Germinal center (tissue), 1 donor: ENCODE measurements around the gene LIPG.

ENCODE experiments used
- DNase-seq: peaks from one replicate; pipeline ENCODE4 v3.0.0; 2012; ENCODE audit warnings: mixed read lengths, low spot score

LIPG gene

DNA sequence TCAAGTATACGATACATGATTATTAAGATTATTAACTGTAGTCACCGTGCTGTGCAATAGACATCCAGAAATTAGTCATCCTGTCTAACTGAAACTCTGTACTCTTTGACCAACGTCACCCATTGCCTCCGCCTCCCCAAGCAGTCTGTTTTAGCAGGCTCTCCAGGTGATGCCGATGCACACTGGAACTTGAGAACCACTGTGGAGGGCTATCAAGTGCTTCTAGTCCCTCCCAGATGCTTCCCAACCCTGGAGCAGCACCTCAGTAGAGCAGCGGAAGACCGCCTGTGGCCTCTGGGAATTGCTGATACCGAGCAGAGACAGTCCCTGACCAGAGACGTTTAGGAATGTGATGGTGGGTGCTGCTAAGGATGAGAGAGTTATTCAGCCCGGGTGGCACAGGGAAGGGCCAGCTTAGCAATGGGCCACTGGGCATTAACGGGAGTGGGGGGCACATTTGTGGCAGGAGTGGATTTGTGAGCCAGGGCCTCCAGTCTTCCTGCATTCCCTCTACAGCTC lies 50.7 kb downstream of the LIPG start:
- no peak for DNase-seq

DNA sequence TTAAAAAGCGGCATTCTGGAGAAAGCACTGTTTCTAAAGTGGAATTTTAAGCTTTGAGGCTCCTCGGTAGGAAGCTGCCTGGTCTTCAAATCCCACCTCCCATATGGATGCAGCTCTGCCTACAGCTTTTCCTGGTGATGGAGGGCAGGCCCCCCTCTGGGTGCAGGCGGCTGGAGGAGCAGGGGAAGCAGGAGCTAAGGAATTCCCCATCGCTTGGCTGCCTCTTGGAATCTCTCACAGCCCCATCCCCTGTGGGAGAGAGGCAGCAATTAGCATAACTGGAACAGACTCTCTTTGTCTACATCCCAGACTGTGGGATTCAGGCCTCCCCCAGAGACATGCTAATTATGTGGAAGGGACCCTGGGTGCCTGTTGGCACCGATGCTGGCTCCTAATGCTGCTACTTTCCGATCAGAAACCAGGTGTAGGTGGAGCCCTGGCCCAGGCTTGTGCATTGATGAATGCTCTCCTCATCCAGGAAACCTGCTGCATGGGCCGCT lies 51.3 kb downstream of the LIPG start:
- DNase-seq = no peak

DNA sequence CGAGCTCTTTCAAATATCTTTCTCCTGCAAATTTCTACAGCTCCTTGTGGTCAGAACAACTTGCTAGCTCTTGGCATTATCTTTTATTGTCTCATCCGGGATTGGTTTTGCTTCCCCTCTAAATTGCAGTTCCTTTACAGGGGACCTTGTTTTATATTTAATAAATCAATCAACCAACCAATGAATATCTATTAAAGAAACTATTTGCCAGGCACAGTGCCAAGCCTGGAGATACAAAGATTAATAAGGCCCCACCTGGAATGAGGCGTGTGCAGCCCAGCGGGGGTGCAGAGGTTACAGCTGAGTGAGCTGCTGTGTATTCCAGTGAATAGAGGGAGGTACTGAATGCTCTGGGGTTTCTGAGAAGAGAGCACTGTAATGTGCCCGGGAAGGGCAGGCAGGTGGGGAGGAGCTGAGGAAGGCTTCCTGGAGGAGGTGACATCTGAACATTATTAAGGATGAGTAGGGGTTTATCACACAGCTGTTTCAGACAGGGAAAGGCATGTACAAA lies 51.8 kb downstream of the LIPG start:
- DNase-seq = no peak

DNA sequence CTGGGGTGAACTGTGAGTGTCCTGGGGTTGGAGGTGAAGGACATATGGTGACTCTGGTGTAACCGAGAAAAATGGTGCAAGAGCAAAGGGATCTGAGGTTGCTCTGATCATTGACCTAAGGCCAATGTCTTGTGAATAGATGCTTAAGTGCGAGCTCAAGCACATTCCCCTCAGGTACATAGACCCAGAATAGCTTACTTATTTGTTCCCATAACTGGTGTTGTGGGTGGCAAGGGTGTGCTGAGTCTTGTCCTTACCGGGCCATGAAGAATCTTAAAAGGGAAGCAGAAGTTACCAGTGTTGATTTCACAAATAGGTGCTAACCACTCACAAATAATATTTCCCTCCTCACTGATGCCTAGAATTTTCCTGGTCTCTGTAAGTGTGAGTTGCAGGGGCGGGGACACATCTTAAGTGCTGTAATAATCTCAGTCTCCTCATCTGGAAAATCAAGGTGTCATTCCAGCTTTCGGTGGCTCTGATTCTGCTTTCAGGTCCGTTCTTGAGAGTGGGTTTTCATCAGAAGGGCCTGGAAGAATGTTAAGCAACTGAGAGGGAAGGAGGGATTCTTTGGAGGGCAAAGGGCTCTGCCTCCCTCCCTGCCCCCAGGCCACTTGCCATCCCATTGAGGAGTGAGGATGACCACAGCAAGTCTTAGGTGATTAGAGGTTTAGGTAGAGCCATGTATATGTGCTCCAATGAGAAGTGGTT lies 54.9 kb downstream of the LIPG start:
- no peak for DNase-seq

DNA sequence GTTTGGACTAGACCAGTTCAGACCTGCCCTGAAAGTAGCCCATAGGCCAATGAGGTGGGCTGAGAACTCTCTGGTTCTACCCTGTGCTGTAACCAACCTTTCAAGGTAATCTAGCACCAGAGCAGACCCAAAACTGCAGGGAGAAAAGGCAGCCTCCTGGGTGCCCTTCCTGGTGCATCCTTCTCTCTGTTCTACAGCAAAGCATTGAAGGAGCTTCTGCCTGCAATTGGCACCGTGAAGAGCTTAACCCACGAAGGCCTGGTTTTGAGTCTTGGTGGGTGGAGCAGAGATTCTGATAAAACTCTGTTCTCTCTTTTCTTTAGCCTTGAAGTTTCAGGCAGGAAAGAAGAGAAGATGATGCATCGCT lies 55.5 kb downstream of the LIPG start:
- DNase-seq = no peak

DNA sequence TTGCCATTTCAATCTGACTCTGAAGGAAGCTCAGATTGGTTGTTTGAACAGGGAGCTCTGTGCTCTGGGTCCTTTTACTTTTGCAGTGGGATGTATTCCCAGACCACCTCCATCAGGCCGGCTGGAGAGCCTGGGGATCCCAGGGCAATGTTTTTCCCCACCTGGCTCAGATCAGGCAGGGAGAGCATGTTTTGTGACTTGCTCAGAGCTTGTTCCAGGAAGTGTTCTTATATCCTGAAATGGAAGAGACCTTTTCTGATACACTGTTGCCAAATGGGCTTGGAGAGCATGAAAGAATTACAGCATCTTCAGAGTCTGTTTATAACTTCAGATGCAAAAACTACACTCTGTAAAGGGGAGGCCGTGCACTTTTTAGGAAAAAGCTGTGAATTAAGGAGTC lies 56.0 kb downstream of the LIPG start:
- no peak for DNase-seq

DNA sequence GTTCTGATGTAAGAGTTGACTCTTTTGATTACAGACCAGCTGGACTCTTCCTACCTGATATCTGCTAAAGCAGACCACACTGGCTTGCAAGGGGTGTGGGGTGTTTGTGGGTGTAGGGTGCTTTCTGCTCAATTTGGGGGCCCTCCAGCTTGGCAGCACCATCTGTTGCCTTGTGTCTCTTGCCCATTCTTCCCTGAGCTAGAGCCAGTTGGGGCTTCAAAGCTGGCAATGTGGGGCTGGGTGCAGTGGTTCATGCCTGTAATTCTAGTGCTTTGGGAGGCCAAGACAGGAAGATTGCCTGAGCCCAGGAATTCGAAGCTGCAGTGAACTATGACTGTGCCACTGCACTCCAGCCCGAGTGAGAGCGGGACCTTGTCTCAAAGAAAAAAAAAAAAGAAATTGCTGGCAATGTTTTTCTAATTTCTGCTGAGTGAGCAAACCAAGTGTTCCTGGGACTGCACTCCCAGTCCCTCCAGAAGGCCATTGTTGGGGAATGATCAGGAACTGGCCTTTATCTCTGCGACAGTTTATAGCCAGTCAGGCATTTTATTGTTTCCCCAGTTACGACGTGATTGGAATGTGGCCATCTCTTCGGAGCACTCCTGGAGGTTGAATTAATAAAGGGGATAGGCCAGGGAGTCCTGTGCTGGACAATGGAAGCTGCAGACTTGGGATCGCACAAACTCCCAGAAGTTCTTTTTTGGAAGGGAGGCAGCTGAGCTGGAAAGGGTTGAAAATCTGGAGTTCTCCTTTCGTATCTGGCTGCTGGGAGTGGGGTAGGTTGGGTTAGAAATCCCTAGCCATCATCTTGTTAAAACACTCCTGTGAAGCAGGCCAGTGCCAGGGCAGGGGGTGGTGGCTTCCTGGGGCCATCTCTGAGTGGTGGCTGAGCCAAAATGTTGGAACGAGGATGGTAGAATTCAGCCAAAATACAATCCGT lies 57.2 kb downstream of the LIPG start:
- DNase-seq = no peak

DNA sequence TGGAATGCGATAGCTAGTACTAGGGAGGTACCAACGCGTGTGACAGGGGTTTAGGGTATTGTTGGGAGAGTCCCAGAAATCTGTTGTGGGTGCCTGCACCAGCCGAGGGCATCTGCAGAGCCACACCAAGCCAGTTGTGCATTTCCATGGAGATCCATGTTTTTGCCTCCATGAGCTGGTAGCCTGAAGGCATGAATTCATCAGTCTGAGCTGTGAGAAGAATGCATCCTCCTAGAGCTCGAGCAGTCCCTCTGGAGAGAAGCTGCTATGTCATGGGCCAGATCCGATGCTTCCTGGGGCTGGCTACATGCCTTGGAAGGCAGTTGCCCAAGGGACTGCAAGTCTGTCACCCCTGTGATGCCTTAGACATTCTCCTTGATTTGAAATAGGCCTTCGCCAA lies 57.9 kb downstream of the LIPG start:
- DNase-seq = no peak

DNA sequence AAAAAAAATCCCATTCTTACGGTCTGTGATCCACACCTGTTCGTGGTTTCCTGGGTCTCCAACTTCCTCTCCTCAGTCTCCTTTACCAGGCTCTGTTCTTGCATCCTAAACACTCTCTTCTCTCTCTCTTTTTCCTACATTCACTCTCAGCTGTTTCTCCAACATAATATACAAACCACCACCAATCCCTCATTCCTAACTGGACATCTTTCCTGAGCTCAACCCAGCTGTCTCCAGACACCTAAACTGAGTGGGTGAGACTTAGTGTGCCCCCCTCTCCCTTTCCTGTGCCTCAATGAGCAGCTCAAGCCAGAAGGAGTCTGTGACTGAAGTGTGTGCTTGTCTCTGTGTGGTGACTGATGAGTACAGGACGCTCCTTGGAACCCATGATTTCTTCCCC lies 59.4 kb downstream of the LIPG start:
- no peak for DNase-seq

DNA sequence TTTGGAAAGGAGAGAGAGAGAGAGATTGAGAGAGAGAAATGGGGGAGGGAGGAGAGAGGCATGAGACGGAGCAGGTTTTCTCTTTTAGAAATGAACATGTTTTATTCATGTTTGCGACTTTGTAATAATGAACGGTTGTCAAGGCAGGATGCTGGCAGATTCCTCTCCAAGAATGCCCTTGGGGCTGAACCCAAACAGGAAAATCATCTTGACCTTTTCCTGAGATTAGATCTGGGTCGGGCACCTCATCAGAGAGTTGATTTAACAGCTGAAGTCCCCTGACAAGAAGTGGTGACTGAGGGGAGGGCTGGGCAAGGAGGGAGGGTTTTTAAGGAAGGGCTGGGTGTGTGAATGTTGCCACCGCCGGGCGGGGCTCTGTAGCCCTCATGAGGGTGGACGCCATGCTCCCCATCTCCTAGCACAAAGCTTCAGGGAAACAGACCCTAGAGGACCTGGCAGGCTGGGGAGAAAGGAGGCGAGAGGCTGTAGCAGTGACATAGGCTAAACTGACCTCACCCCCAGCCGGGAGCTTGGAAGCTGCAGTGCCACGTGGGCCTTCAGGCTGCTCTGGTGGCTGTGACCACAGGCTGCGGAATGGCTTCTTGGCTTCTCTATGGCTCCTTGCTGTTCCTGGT lies 60.0 kb downstream of the LIPG start:
- DNase-seq = no peak

DNA sequence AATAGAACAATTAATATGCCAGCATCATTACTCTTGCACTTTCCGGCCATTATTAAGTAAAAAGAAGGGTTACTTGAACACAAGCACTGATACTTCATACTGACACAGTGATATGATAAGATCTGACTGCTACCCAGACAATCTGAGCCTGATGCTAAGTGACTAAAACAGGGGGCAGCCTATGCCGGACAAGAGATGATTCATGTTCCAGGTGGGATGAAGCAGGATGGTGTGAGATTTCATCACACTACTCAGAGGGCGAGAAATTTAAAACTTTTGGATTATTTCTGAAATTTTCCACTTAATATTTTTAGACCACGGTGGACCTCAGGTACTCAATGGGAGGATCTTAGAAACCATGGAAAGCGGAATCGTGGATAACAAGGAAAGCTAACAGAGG lies 61.7 kb downstream of the LIPG start:
- no peak for DNase-seq

DNA sequence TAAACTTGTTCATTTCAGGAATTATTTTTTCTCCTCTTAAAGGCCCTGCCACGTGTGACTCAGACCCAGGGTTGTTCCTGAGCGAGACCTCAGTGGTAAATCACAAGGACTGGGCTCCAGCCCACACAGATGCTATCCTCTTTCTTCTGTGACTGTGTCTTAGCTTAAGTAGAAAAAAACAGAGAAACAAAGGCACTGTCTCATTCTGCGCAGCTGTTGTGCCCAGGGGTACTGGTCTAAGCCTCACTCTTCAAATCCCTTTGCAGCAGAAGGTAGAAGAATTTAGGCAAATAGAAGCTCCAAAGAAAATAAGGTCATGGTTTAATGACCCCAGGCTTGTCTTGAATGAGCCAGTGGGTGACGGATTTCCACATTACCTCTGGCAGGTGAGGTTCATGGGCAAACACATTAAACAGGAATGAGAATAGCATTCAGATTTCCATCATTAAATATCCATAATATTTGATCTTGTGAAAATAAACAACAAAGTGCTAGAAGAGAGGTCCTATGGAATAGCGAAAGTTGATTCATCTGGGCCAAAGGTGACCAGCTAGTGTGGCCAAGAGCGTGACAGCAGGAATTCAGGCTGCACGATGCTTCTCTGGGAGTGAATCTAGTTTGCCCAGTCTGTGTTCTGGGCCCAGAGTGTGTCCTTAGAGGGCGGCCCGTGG lies 63.3 kb downstream of the LIPG start:
- DNase-seq = no peak

DNA sequence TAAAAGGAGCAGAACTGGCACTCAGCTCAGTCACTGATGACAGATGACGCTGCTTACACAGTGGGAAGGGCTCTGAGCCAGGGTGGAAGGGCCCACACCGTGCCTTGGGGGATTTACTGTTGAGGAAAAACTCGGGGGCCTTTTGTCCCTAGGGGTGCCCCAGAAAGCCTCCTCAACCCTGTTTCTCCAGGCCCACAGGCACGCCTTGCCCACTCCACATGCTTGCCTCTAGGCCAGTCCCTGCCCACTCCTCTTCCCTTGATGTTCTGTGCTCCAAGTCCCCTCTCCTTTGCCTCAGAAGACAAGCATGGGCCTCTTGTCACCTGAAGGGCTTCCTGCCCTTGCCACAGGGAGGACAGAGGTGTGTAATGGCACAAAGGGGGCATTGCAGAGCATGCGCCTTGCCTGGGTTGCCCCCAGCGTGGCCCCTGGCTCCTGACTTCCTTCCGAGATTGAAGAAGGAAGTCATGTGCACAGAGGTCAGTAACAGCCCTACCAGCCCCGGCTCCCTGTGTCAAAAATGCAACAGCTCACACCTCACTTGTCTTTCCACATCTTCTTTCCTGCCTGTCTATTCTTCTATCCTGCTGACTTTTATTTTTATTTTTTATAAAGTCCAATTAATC lies 65.1 kb downstream of the LIPG start:
- no peak for DNase-seq

DNA sequence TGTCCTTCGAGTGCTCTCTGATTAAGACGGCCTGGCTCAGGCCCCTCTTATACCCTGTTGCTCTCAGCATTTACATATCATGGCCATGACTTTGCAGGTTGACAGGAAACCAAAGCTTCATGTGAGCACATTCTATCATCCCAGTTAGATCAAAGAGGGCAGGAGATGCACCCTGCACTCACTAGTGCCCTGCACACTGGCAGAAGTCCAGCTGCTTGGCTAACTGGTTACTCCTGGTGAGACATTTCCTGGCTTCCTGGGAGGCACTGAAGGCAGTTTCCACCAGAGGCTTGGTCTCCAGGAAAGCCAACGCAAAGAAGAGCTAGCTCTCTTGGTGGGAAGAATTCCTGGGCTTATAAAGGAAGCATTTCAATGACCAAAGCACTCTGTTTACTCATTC lies 66.3 kb downstream of the LIPG start:
- no peak for DNase-seq

DNA sequence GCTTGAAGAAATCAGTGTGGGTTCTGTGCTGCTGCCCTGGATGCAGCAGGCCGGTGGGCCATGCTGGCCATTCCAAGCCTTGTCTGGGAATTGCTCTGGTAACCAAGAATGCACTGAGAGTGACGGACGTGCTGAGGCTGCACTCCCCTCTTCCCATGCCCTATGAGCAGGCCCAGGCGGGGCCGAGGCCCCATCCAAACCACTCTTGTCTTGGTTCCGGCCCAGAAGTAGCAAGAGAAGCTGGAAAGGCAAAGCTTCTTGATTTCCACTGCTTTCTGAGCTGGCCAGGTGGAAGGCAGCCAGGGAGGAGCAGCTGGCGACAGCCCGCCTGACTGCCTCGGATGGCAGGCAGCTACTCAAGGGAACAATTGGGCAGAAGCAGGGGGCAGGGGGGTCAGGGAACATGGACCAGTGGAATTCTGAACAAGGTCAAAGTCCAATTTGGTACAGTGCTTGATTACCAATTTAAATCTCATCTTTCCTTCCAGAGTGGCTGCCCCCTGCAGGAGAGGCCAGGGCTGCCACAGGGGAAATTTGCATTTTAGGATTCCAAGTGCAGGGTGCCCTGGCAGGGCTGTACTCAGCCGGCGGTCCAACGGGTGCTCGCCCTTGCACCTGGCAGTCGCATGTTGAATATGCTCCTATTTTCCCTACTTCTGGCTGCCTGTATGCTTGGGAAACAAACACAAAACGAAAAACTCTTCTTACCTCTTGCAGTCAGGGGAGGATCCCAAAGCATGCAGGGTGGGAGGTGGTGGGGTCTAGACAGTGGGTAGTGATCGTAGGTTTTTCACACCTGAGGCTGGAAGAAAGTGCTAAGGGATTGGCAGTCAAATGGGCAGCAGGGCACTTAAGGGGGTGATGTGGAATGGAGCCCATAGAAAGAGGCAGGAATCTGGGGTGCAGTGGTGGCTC lies 67.3 kb downstream of the LIPG start:
- DNase-seq = no peak

DNA sequence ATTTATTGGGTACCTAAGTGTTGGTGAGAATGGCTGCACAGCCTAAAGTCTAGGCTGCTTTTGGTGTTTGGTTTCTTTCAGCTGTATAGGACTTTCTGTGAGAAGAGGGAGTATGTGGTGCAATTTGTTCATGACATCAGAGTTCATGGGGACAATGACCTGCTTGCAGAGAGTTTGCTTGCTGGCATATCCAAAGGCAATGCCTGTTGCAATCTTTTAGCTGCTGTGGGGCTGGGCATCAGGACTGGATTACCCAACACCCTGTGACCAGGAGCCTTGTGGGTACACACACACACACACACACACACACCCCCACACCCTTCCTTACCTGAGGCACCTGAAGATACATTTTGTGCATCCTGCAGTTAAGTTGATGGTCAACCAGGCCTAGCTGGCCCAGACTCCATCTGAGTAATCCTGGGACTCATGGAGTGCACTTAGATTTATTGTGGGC lies 68.4 kb downstream of the LIPG start:
- no peak for DNase-seq

DNA sequence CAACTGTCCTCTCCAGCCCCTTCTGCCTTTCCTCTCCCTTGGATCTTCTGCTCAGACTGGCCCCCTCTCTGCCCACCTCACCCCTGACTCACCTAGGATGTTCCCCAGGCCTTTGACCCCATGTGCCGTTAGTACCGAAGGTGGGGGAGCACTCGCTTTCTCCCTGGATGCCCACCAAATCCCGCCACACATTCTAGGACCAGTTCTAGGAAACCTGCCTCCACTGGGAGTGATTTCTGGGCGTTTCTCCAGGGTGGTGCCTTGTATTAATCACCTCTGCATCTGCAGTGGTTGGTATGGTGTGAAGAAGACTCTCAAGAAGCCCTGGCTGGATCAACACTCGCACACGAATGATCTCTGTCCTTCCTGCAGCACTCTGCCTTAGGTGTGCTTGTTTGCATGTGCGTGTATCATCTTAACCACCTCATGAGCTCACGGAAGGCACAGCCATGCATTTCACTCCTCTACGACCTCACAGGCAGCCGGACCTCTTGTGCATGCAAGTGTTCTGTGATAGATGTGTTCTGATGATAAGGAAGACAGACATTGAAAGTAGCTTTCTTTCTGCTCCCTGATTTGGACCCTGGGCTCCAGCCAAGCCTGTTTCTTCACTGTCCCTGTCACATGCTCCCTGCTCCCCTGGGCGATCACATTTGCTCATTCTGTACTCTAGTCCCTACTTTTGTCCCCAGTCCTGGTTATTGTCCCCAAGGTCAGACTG lies 69.4 kb downstream of the LIPG start:
- no peak for DNase-seq

DNA sequence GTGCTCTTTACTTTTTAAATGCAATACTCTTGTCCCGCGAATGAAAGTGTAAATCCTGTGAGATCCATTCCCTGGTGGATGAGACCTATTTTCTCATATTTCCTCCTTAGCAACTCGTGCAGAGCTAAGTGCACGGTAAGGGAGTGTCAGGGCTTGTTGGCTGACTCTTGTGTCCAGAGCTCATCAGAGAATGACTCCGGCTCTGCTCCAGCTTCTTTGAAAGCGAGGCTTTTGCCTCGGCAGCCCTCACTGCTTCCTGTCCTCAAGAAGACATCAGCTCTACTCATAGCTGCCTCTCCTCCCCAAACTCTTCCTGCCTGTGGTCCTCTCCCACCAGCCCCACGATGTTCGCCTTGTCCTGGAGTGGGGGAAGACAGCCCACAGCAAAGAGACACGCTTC lies 70.7 kb downstream of the LIPG start:
- DNase-seq = no peak

DNA sequence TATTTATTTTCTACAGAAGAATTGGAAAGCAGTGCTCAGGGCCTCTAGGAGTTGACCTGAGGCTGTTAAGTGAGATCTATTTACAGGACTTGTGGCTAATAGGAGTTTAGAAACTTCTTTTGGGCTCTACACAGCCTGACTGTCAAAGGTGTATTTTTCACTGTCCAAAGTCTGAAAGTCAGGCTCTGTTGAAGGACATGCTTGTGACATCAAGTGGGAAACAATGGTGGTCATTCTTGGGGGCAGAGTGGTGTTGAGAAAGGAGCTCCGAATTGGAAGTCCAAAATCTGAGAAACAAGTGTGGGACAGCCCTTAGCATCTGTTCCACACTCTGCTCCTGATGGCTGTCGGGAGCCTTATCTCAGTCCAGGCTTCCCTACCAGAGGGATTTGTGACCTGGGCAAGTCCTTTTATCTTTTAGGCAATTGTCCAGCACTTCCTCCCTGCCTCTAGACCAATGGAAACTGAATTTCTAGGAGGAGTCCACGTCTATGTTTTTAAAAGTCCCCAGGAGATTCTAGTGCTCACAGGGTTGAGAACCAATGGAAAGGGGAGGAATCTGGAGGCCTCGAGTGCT lies 76.4 kb downstream of the LIPG start:
- DNase-seq = no peak
